ENCODE measurements around the gene NFU1.

GRCh38 chr2:69368588-69368987 is 68.6 kb downstream of the NFU1 start:
- TF ChIP-seq POLR2A (IDR thresholded peaks at IDR 0.05) (no peak), CTCF (IDR thresholded peaks at IDR 0.05) (no peak), POLR2AphosphoS5 (IDR thresholded peaks at IDR 0.05) (no peak)
